Left ventricle myocardium inferior (tissue), 1 donor: ENCODE results near the gene SERPINB12. TPM values are rescaled to one million over a fixed set of nuclear protein-coding genes. Genes with fewer than 3 reads are reported as not detected.

Experiments
- DNase-seq: peaks from one replicate; pipeline ENCODE4 v3.0.0-alpha.2; 2020
- H3K27ac ChIP-seq: fragments of 200-600 bp; replicated peaks from 2 replicates; pipeline ENCODE4 v1.8.0; 2021
- H3K27me3 ChIP-seq: fragments of 200-600 bp; 2 replicates; pipeline ENCODE4 v1.8.0; 2021; ENCODE audit warnings: low read depth
- H3K36me3 ChIP-seq: fragments of 200-600 bp; 2 replicates; pipeline ENCODE4 v1.8.0; 2021
- H3K4me1 ChIP-seq: fragments of 200-600 bp; 2 replicates; pipeline ENCODE4 v1.8.0; 2021
- H3K4me3 ChIP-seq: fragments of 200-600 bp; 2 replicates; pipeline ENCODE4 v1.8.0; 2021; ENCODE audit warnings: mild to moderate bottlenecking, moderate library complexity
- H3K9me3 ChIP-seq: fragments of 200-600 bp; replicated peaks from 2 replicates; pipeline ENCODE4 v1.8.0; 2021
- intact Hi-C: fragments of 100-400 bp; cut with micrococcal nuclease; formaldehyde crosslinking; loops from one replicate; pipeline ENCODE4 v1.11.0; 2022
- total RNA-seq: library from RNA; stranded (reverse); fragmentation: NEBNext Ultra II Directional; extraction: Animal tissue kit (Norgen Biotek cat#: 25700); gene quantifications from one replicate; pipeline ENCODE4 v1.2.1, GENCODE V29; 2021
- TF ChIP-seq, protein P1 (sequence below): fragments of 200-600 bp; IDR thresholded peaks from 2 replicates; pipeline ENCODE4 v1.8.0; 2021; ENCODE audit warnings: antibody characterized with exemption, mild to moderate bottlenecking, borderline replicate concordance
- donor health status: DM: no; HTN: yes; CAD: no; lungs with severe emphysema.

The SERPINB12 gene
- total RNA-seq, 1 donor from 2014 or later, result not detected

DNA sequence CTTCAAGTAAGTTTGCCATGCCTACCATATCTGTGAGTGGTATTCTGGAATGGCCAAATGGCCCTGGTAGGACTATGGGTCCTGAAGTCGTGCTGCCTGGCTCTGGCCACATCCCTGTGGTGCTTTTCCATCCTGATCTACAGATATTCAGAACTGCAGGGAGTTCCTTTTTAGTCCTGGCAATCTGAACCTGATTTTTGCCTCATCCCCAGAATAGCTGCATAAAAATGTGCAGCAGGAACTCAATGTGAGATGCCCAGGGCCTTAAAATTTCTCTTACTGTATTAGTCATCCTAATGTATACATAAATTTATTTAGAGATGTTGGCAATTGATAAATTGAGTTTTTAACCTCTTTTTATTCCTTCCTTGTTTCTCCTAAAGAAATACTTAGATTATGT lies 50.3 kb downstream of the SERPINB12 start:
- no peak overlapping the region for H3K27ac ChIP-seq
- H3K9me3 ChIP-seq, result no peaks in the 10 kb centered on the region
- DNase-seq, result no peak
- H3K27me3 ChIP-seq, result peaks cover 4% of the 10 kb centered on the region
- TF ChIP-seq, protein P1, sequence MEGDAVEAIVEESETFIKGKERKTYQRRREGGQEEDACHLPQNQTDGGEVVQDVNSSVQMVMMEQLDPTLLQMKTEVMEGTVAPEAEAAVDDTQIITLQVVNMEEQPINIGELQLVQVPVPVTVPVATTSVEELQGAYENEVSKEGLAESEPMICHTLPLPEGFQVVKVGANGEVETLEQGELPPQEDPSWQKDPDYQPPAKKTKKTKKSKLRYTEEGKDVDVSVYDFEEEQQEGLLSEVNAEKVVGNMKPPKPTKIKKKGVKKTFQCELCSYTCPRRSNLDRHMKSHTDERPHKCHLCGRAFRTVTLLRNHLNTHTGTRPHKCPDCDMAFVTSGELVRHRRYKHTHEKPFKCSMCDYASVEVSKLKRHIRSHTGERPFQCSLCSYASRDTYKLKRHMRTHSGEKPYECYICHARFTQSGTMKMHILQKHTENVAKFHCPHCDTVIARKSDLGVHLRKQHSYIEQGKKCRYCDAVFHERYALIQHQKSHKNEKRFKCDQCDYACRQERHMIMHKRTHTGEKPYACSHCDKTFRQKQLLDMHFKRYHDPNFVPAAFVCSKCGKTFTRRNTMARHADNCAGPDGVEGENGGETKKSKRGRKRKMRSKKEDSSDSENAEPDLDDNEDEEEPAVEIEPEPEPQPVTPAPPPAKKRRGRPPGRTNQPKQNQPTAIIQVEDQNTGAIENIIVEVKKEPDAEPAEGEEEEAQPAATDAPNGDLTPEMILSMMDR, result no peak
- no peaks in the 10 kb centered on the region for H3K36me3 ChIP-seq
- intact Hi-C loops, result no loop called here
- no peak overlapping the region for H3K4me3 ChIP-seq
- no peaks in the 10 kb centered on the region for H3K4me1 ChIP-seq

- DNase-seq, result no peak
- intact Hi-C loops, result no loop called here
- H3K36me3 ChIP-seq, result no peaks in the 10 kb centered on the region
- H3K4me1 ChIP-seq, result no peaks in the 10 kb centered on the region
- peaks cover 9% of the 10 kb centered on the region for H3K9me3 ChIP-seq
- H3K4me3 ChIP-seq, result no peak overlapping the region
- H3K27ac ChIP-seq, result no peak overlapping the region
- TF ChIP-seq, protein P1, result no peak
- H3K27me3 ChIP-seq, result no peaks in the 10 kb centered on the region
Observed at GRCh38 chr18:63596964-63597363, 54.8 kb downstream of the SERPINB12 start.

GRCh38 chr18:63603355-63603754 lies 61.2 kb downstream of the SERPINB12 start:
- no peaks in the 10 kb centered on the region for H3K27me3 ChIP-seq
- TF ChIP-seq, protein P1, result no peak
- intact Hi-C loops, result no loop called here

GRCh38 chr18:63603772-63604171 lies 61.6 kb downstream of the SERPINB12 start:
- Histone ChIP-seq H3K9me3 (peaks cover 9% of the 10 kb centered on the region), H3K27ac (no peak overlapping the region), H3K27me3 (no peaks in the 10 kb centered on the region), H3K36me3 (no peaks in the 10 kb centered on the region), H3K4me1 (no peaks in the 10 kb centered on the region), H3K4me3 (no peak overlapping the region)
- no peak for DNase-seq
- intact Hi-C loops, result no loop called here
- TF ChIP-seq, protein P1, result no peak

More at GRCh38 chr18:63603355-63603754, 61.2 kb downstream of the SERPINB12 start:
- H3K27ac ChIP-seq, result no peak overlapping the region
- H3K4me1 ChIP-seq, result no peaks in the 10 kb centered on the region
- no peaks in the 10 kb centered on the region for H3K36me3 ChIP-seq
- H3K9me3 ChIP-seq, result peaks cover 9% of the 10 kb centered on the region
- DNase-seq, result no peak
- no peak overlapping the region for H3K4me3 ChIP-seq

DNA sequence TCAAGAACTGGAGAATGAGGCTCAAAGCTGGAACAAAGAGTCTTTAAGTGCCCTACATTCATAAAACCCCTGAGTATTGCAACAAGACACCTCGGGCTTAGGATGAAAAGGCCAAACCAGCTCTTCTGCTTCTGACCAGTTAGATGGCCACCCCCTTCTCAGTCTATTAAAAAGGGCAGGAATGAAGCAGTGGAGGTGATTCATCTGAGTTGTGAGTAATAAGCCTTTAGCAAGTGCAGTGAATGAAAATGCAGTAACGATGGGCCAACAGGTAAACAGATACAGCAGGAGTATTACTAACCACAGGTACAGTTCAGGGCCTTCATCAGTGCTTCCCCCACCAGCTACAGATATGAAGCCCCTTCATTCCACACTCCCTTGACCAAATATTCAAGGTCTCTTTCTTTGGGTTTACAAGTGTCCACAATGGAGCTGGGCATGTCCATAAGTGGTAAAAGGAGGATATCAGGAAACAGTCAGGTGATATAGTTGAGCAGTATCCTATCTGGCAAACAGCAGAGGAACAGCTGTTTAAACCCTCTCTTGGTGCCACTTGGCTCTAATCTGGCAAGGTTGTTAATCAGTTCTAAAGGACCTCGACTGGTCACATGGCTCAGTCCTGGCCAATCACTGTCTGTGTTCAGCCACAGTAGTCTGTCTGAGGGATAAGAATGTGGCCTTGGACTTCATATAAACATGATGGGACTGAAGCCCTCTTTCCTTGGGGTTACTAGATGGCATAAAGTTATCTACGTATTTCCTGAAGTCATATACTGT lies 62.8 kb downstream of the SERPINB12 start:
- H3K9me3 ChIP-seq, result peaks cover 9% of the 10 kb centered on the region
- no peak overlapping the region for H3K4me3 ChIP-seq
- no peak overlapping the region for H3K27ac ChIP-seq
- H3K4me1 ChIP-seq, result no peaks in the 10 kb centered on the region
- no peaks in the 10 kb centered on the region for H3K27me3 ChIP-seq
- TF ChIP-seq, protein P1, result no peak
- DNase-seq, result no peak
- intact Hi-C loops, result no loop called here
- H3K36me3 ChIP-seq, result no peaks in the 10 kb centered on the region
